ENCODE data around the gene IBTK.

GRCh38 chr6:82237013-82237412, 10.5 kb downstream of the IBTK start:
- no peak for TF ChIP-seq CTCF (IDR thresholded peaks at IDR 0.05; ENCODE audit: low read depth, low read length, missing input control)
- no peak for TF ChIP-seq TAF1 (conservative IDR thresholded peaks at IDR 0.05)
- TF ChIP-seq YY1 (IDR thresholded peaks at IDR 0.05) = no peak
- no peak for TF ChIP-seq ZBTB33 (IDR thresholded peaks at IDR 0.05)
- no peak for TF ChIP-seq EGR1 (IDR thresholded peaks at IDR 0.05; ENCODE audit: low read depth in 2 of 2)
- no peak for TF ChIP-seq GABPA (IDR thresholded peaks at IDR 0.05 in 1 of 2, conservative IDR thresholded peaks at IDR 0.05 in 1 of 2)
- no peak for TF ChIP-seq RAD21 (IDR thresholded peaks at IDR 0.05)
- TF ChIP-seq JUND (IDR thresholded peaks at IDR 0.05) = no peak

All from liver (tissue), 3 donors.